HEK293 (cell line): Measurements from ENCODE around the gene CPE.

Experiments used
- ZEB2 ChIP-seq: fragments of 450-650 bp; formaldehyde crosslinking; IDR thresholded peaks from 2 replicates; pipeline ENCODE4 v1.5.1; 2016; ENCODE audit warnings: missing biosample characterization, missing genetic modification characterization
- ZNF324 ChIP-seq: fragments of 450-650 bp; formaldehyde crosslinking; IDR thresholded peaks from 2 replicates; pipeline ENCODE4 v1.5.1; 2016; ENCODE audit warnings: missing biosample characterization, missing genetic modification characterization
- ZNF501 ChIP-seq: fragments of 450-650 bp; formaldehyde crosslinking; IDR thresholded peaks from 2 replicates; pipeline ENCODE4 v1.5.1; 2016; ENCODE audit warnings: missing biosample characterization, missing genetic modification characterization
- ZNF530 ChIP-seq: fragments of 450-650 bp; formaldehyde crosslinking; IDR thresholded peaks from 2 replicates; pipeline ENCODE4 v1.5.1; 2016; ENCODE audit warnings: low read depth, missing biosample characterization, missing genetic modification characterization
- ZNF561 ChIP-seq: fragments of 450-650 bp; IDR thresholded peaks from 2 replicates; pipeline ENCODE4 v1.5.1; 2018; ENCODE audit warnings: missing biosample characterization, missing genetic modification characterization, borderline replicate concordance
- TF ChIP-seq, protein P1 (sequence below): fragments of 450-650 bp; formaldehyde crosslinking; IDR thresholded peaks from 2 replicates; pipeline ENCODE4 v1.5.1; 2016; ENCODE audit warnings: missing biosample characterization, missing genetic modification characterization
- TF ChIP-seq, protein P2 (sequence below): fragments of 450-650 bp; formaldehyde crosslinking; IDR thresholded peaks from 2 replicates; pipeline ENCODE4 v1.5.1; 2016; ENCODE audit warnings: missing biosample characterization, missing genetic modification characterization
- TF ChIP-seq, protein P3 (sequence below): fragments of 450-650 bp; formaldehyde crosslinking; IDR thresholded peaks from 2 replicates; pipeline ENCODE4 v1.5.1; 2016; ENCODE audit warnings: missing biosample characterization, missing genetic modification characterization
- TF ChIP-seq, protein P4 (sequence below): fragments of 450-650 bp; formaldehyde crosslinking; IDR thresholded peaks from 2 replicates; pipeline ENCODE4 v1.5.1; 2016; ENCODE audit warnings: missing biosample characterization, missing genetic modification characterization, borderline replicate concordance

DNA sequence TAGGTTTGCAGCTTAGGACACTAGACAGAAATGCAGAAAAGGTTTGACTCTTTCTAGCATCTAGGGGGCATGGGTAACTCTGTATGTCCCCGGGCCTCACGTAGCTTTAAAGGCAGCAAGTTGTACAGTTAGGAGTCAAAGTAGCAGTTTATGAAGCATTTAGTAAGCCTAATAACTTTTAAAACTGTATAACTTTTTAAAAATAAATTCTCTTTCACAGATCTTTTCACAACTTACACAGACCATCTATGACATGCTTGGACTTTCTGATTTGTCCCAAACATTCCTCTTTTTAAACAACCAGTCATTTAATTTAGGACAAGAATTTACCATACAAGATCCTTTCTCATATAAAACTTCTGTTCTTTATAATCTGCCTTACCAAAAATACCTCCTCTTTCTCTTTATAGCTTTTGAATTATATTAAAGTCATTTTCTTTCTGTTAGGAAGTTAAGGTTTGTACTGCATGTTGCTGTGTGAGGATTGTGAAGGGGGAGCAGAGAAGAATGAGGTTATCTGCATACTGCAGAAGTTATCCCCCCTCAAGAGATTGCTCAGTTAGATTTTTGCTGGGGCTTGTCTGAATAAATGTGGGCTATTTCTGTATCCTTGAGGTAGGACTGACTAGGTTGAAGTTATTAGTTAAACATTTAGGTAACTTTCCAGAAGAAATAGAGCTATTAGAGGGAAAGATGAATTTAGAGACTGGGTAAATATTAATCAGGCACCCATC, 94.3 kb downstream of the CPE start:
- no peak for TF ChIP-seq ZNF561 (tag by site-specific recombination)
- TF ChIP-seq, protein P1, sequence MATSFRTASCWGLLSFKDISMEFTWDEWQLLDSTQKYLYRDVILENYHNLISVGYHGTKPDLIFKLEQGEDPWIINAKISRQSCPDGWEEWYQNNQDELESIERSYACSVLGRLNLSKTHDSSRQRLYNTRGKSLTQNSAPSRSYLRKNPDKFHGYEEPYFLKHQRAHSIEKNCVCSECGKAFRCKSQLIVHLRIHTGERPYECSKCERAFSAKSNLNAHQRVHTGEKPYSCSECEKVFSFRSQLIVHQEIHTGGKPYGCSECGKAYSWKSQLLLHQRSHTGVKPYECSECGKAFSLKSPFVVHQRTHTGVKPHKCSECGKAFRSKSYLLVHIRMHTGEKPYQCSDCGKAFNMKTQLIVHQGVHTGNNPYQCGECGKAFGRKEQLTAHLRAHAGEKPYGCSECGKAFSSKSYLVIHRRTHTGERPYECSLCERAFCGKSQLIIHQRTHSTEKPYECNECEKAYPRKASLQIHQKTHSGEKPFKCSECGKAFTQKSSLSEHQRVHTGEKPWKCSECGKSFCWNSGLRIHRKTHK (tag by site-specific recombination): no peak
- TF ChIP-seq, protein P2, sequence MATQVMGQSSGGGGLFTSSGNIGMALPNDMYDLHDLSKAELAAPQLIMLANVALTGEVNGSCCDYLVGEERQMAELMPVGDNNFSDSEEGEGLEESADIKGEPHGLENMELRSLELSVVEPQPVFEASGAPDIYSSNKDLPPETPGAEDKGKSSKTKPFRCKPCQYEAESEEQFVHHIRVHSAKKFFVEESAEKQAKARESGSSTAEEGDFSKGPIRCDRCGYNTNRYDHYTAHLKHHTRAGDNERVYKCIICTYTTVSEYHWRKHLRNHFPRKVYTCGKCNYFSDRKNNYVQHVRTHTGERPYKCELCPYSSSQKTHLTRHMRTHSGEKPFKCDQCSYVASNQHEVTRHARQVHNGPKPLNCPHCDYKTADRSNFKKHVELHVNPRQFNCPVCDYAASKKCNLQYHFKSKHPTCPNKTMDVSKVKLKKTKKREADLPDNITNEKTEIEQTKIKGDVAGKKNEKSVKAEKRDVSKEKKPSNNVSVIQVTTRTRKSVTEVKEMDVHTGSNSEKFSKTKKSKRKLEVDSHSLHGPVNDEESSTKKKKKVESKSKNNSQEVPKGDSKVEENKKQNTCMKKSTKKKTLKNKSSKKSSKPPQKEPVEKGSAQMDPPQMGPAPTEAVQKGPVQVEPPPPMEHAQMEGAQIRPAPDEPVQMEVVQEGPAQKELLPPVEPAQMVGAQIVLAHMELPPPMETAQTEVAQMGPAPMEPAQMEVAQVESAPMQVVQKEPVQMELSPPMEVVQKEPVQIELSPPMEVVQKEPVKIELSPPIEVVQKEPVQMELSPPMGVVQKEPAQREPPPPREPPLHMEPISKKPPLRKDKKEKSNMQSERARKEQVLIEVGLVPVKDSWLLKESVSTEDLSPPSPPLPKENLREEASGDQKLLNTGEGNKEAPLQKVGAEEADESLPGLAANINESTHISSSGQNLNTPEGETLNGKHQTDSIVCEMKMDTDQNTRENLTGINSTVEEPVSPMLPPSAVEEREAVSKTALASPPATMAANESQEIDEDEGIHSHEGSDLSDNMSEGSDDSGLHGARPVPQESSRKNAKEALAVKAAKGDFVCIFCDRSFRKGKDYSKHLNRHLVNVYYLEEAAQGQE (tag by site-specific recombination): no peak
- TF ChIP-seq, protein P3, sequence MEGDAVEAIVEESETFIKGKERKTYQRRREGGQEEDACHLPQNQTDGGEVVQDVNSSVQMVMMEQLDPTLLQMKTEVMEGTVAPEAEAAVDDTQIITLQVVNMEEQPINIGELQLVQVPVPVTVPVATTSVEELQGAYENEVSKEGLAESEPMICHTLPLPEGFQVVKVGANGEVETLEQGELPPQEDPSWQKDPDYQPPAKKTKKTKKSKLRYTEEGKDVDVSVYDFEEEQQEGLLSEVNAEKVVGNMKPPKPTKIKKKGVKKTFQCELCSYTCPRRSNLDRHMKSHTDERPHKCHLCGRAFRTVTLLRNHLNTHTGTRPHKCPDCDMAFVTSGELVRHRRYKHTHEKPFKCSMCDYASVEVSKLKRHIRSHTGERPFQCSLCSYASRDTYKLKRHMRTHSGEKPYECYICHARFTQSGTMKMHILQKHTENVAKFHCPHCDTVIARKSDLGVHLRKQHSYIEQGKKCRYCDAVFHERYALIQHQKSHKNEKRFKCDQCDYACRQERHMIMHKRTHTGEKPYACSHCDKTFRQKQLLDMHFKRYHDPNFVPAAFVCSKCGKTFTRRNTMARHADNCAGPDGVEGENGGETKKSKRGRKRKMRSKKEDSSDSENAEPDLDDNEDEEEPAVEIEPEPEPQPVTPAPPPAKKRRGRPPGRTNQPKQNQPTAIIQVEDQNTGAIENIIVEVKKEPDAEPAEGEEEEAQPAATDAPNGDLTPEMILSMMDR (tag by site-specific recombination): no peak
- TF ChIP-seq, protein P4, sequence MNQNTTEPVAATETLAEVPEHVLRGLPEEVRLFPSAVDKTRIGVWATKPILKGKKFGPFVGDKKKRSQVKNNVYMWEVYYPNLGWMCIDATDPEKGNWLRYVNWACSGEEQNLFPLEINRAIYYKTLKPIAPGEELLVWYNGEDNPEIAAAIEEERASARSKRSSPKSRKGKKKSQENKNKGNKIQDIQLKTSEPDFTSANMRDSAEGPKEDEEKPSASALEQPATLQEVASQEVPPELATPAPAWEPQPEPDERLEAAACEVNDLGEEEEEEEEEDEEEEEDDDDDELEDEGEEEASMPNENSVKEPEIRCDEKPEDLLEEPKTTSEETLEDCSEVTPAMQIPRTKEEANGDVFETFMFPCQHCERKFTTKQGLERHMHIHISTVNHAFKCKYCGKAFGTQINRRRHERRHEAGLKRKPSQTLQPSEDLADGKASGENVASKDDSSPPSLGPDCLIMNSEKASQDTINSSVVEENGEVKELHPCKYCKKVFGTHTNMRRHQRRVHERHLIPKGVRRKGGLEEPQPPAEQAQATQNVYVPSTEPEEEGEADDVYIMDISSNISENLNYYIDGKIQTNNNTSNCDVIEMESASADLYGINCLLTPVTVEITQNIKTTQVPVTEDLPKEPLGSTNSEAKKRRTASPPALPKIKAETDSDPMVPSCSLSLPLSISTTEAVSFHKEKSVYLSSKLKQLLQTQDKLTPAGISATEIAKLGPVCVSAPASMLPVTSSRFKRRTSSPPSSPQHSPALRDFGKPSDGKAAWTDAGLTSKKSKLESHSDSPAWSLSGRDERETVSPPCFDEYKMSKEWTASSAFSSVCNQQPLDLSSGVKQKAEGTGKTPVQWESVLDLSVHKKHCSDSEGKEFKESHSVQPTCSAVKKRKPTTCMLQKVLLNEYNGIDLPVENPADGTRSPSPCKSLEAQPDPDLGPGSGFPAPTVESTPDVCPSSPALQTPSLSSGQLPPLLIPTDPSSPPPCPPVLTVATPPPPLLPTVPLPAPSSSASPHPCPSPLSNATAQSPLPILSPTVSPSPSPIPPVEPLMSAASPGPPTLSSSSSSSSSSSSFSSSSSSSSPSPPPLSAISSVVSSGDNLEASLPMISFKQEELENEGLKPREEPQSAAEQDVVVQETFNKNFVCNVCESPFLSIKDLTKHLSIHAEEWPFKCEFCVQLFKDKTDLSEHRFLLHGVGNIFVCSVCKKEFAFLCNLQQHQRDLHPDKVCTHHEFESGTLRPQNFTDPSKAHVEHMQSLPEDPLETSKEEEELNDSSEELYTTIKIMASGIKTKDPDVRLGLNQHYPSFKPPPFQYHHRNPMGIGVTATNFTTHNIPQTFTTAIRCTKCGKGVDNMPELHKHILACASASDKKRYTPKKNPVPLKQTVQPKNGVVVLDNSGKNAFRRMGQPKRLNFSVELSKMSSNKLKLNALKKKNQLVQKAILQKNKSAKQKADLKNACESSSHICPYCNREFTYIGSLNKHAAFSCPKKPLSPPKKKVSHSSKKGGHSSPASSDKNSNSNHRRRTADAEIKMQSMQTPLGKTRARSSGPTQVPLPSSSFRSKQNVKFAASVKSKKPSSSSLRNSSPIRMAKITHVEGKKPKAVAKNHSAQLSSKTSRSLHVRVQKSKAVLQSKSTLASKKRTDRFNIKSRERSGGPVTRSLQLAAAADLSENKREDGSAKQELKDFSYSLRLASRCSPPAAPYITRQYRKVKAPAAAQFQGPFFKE: no peak
- TF ChIP-seq ZNF324 (tag by site-specific recombination): no peak
- TF ChIP-seq ZNF501 (tag by site-specific recombination): no peak
- TF ChIP-seq ZEB2 (tag by site-specific recombination): no peak
- no peak for TF ChIP-seq ZNF530 (tag by site-specific recombination)
